GM12864 (cell line): ENCODE measurements around the gene TOLLIP.

Source experiments
- DNase-seq: peaks from one replicate; pipeline ENCODE4 v3.0.0-alpha.2; 2011; ENCODE audit warnings: low read depth
- H3K4me3 ChIP-seq: 2 replicates; pipeline ENCODE4 v1.5.1; 2011; ENCODE audit warnings: mild to moderate bottlenecking, low read depth, low read length, control low read depth
- TF ChIP-seq, protein P1 (sequence below): IDR thresholded peaks from 2 replicates; pipeline ENCODE4 v1.5.1; 2011; ENCODE audit warnings: low read depth, mild to moderate bottlenecking, moderate library complexity, low read length, control low read depth, inconsistent platforms; ENCODE audit errors: missing control alignments

Gene TOLLIP

DNA sequence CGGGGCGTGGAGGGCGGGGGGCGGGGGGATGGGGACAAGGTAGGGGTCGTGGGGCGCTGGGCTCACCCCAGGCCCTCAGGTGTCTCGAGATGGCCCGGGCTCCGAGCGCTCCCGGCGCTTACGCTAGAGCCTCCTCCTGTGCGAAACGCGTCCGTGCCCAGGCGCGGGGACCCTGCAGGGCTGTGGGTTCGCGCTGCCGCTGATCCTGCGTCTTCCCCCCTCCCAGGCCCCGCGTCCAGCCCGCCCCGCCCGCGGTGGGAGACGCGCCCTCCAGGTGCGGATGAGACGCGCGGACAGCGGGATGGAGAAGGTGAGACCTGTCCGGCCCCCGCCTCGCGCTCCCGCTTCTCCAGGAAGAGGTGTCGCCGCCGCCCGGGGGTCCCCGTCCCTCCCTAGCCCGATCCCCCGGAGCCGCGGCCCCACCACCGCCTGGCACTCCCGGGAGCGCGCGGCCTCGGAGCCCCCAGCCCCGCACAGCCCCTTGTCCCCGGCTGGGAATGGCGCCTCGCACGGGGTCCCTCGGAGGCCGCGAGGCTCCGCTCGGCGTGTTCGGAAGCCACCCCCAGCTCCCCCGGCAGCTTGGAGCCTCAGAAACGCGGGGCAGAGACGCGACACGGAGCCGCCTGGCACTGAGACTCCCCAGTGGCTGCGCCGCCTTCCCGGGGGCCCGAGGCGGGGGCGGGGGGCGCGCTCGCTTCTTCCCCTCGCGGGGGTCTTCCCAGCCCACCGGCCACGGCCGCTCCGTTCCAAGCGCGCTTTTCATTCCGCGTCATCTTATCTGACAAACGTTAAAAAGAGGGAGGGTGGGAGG, 27.6 kb upstream of the TOLLIP start:
- no peak overlapping the region for H3K4me3 ChIP-seq
- no peak for DNase-seq
- TF ChIP-seq, protein P1, sequence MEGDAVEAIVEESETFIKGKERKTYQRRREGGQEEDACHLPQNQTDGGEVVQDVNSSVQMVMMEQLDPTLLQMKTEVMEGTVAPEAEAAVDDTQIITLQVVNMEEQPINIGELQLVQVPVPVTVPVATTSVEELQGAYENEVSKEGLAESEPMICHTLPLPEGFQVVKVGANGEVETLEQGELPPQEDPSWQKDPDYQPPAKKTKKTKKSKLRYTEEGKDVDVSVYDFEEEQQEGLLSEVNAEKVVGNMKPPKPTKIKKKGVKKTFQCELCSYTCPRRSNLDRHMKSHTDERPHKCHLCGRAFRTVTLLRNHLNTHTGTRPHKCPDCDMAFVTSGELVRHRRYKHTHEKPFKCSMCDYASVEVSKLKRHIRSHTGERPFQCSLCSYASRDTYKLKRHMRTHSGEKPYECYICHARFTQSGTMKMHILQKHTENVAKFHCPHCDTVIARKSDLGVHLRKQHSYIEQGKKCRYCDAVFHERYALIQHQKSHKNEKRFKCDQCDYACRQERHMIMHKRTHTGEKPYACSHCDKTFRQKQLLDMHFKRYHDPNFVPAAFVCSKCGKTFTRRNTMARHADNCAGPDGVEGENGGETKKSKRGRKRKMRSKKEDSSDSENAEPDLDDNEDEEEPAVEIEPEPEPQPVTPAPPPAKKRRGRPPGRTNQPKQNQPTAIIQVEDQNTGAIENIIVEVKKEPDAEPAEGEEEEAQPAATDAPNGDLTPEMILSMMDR = no peak

- TF ChIP-seq, protein P1 = no peak
- no peak for DNase-seq
- peak overlapping the region; percentile 26 for H3K4me3 ChIP-seq
These were observed 26.7 kb upstream of the TOLLIP start for GRCh38 chr11:1335811-1336761.

DNA sequence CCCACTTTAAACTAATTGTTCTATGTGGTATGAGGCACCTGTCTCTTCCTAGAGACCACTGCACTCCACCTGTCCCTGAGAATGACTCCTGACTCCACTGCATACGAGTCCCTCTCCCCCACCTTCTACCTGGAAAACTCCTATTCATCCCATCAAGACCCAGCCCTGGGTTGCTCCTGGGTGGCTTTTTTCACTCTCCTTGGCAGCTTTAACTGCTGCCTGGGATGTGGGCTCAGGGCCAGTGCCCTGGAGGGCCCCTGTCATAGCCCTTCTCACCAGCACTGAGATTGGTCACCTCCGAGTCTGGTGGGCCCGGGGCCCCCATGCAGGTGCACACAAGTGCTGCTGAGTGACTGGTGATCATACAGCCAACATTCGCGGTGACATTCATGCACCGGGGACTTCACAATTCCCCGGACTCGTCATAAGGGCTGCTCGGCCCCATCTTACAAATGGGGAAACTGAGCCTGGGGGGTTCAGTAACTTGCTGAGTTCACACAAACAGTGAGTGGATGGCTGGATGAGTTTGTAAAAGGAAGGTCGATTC, 25.9 kb upstream of the TOLLIP start:
- no peak overlapping the region; the same call in 1 of the 2 replicates for H3K4me3 ChIP-seq
- TF ChIP-seq, protein P1 = no peak

DNA sequence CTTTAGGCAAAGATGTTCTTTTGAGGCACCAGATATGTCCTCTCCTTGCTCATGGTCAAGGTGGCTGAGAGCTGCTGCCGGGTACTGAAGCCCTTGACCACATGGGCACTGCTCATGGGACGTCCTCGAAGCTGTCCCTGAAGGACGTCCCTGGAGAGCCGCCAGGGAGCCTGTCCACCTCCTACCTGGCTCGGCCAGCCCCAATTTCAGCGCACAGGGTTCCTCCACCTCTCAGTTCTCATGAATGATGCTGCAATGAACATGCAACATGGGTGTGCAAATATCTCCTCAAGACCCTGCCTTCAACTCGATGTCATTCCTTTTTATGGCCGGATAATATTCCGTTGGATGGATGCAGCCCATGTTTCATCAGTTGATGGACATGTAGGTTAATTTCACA, 24.4 kb upstream of the TOLLIP start:
- TF ChIP-seq, protein P1 = no peak
- no peak overlapping the region for H3K4me3 ChIP-seq
- DNase-seq = no peak

More for the DNA sequence above, 25.9 kb upstream of the TOLLIP start:
- no peak for DNase-seq

DNA sequence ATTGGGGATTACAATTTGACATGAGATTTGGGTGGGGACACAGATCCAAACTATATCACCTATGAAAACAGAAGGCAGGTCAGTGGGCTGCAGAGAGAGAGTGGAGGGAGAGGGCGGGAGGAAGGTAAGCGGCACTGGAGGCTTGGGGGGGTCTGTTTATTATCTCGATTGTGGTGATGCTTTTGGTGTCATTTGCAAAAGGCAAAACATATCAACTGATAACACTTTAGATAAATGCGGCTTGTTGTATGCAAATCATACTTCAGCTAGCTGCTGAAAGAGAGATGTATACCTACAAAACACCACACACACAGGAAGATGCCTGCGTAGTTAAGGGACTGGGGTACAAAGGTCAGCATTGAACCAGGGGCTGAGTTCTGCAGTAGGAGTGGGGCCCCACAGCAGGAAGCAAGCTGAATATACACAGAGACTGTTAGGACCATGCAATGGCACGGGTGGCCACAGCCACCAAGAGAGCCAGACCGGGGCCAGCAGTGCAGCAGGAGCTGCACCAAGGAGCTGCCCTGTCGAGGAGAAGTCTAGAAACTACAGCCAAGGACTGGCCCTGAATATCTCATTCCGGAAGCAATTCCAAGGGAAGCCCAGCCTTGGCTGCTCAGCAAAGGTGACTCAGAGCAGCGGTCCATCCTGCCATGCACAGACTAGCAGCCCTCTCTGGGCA, 23.8 kb upstream of the TOLLIP start:
- TF ChIP-seq, protein P1 = no peak
- DNase-seq = no peak
- no peak overlapping the region for H3K4me3 ChIP-seq

GRCh38 chr11:1330473-1330872, 21.0 kb upstream of the TOLLIP start:
- no peak for DNase-seq
- TF ChIP-seq, protein P1 = no peak
- H3K4me3 ChIP-seq = no peak overlapping the region
